ENCODE data around the gene ARHGAP26. TPM values are rescaled to one million over a fixed set of nuclear protein-coding genes. Genes with fewer than 3 reads are reported as not detected.

The ARHGAP26 gene
- total RNA-seq, 1 experiment from 2014 or later = 54.3 TPM

- BruUV-seq (replicated peaks) = no TSS peak
- no peaks in the 10 kb centered on the region for H3K9me3 Mint-ChIP-seq (ENCODE audit: unreplicated experiment)
- DNase-seq (ENCODE audit: unreplicated experiment) = no peak
- H3K27ac Mint-ChIP-seq (ENCODE audit: low read depth, unreplicated experiment) = no peak overlapping the region
- no peaks in the 10 kb centered on the region for H3K36me3 Mint-ChIP-seq (ENCODE audit: insufficient read depth, unreplicated experiment)
- H3K4me3 Mint-ChIP-seq (ENCODE audit: unreplicated experiment) = no peak overlapping the region
- no peaks in the 10 kb centered on the region for H3K4me1 Mint-ChIP-seq (ENCODE audit: insufficient read depth, unreplicated experiment)
- TF ChIP-seq CTCF (IDR thresholded peaks at IDR 0.05; ENCODE audit: unreplicated experiment) = no peak
- CTCF ChIA-PET = interaction anchor here (0.6 to 2.1 kb wide), 5 partner anchors 11 to 1190 kb away, joined by 3 to 11 read pairs (median 3); no protein-coding TSS in a partner anchor
- POLR2A ChIA-PET = interaction anchor here (1.3 to 1.4 kb wide), 3 partner anchors 10 to 33 kb away, joined by 3 to 5 read pairs (median 3); partner anchors contain the start of gene ARHGAP26
- intact Hi-C loops (cut with micrococcal nuclease) = no loop called here
- H3K27me3 Mint-ChIP-seq (ENCODE audit: insufficient read depth, unreplicated experiment) = no peaks in the 10 kb centered on the region
These were observed 33.0 kb upstream of the ARHGAP26 start for GRCh38 chr5:142737179-142737578.

GRCh38 chr5:142740474-142741242, 29.5 kb upstream of the ARHGAP26 start:
- Mint-ChIP-seq H3K27me3 (ENCODE audit: insufficient read depth, unreplicated experiment) (no peaks in the 10 kb centered on the region), H3K36me3 (ENCODE audit: insufficient read depth, unreplicated experiment) (no peaks in the 10 kb centered on the region), H3K27ac (ENCODE audit: low read depth, unreplicated experiment) (no peak overlapping the region), H3K4me1 (ENCODE audit: insufficient read depth, unreplicated experiment) (peaks cover 13% of the 10 kb centered on the region), H3K4me3 (ENCODE audit: unreplicated experiment) (no peak overlapping the region), H3K9me3 (ENCODE audit: unreplicated experiment) (no peaks in the 10 kb centered on the region)
- ChIA-PET CTCF (interaction anchor here (0.7 to 5.0 kb wide), 9 partner anchors 7 to 413 kb away, joined by 3 to 27 read pairs (median 5); no protein-coding TSS in a partner anchor), POLR2A (interaction anchor here (0.7 to 1.7 kb wide), 5 partner anchors 8 to 19 kb away, joined by 3 to 4 read pairs (median 3); no protein-coding TSS in a partner anchor)
- intact Hi-C loops (cut with micrococcal nuclease) = no loop called here
- TF ChIP-seq CTCF (IDR thresholded peaks at IDR 0.05; ENCODE audit: unreplicated experiment) = no peak
- no TSS peak for BruUV-seq (replicated peaks)
- DNase-seq (ENCODE audit: unreplicated experiment) = no peak

GRCh38 chr5:142743592-142744441, 26.4 kb upstream of the ARHGAP26 start:
- Mint-ChIP-seq H3K4me3 (ENCODE audit: unreplicated experiment) (no peak overlapping the region), H3K9me3 (ENCODE audit: unreplicated experiment) (no peaks in the 10 kb centered on the region), H3K36me3 (ENCODE audit: insufficient read depth, unreplicated experiment) (no peaks in the 10 kb centered on the region), H3K27ac (ENCODE audit: low read depth, unreplicated experiment) (no peak overlapping the region), H3K4me1 (ENCODE audit: insufficient read depth, unreplicated experiment) (peaks cover 21% of the 10 kb centered on the region), H3K27me3 (ENCODE audit: insufficient read depth, unreplicated experiment) (no peaks in the 10 kb centered on the region)
- ChIA-PET POLR2A (interaction anchor here (0.6 to 1.8 kb wide), 4 partner anchors 18 to 147 kb away, joined by 3 to 5 read pairs (median 4); no protein-coding TSS in a partner anchor), CTCF (interaction anchor here (0.6 to 11.6 kb wide), 11 partner anchors 9 to 941 kb away, joined by 3 to 253 read pairs (median 5); no protein-coding TSS in a partner anchor)
- DNase-seq (ENCODE audit: unreplicated experiment) = no peak
- TF ChIP-seq CTCF (IDR thresholded peaks at IDR 0.05; ENCODE audit: unreplicated experiment) = no peak
- BruUV-seq (replicated peaks) = no TSS peak
- intact Hi-C loops (cut with micrococcal nuclease) = no loop called here

- BruUV-seq (replicated peaks) = no TSS peak
- H3K27ac Mint-ChIP-seq (ENCODE audit: low read depth, unreplicated experiment) = no peak overlapping the region
- H3K4me1 Mint-ChIP-seq (ENCODE audit: insufficient read depth, unreplicated experiment) = peaks cover 36% of the 10 kb centered on the region
- no peaks in the 10 kb centered on the region for H3K36me3 Mint-ChIP-seq (ENCODE audit: insufficient read depth, unreplicated experiment)
- intact Hi-C loops (cut with micrococcal nuclease) = no loop called here
- H3K9me3 Mint-ChIP-seq (ENCODE audit: unreplicated experiment) = no peaks in the 10 kb centered on the region
- no peak for TF ChIP-seq CTCF (IDR thresholded peaks at IDR 0.05; ENCODE audit: unreplicated experiment)
- DNase-seq (ENCODE audit: unreplicated experiment) = no peak
- no peaks in the 10 kb centered on the region for H3K27me3 Mint-ChIP-seq (ENCODE audit: insufficient read depth, unreplicated experiment)
- POLR2A ChIA-PET = interaction anchor here (0.7 to 1.0 kb wide), 2 partner anchors 15 to 94 kb away, joined by 3 to 4 read pairs; no protein-coding TSS in a partner anchor
- no peak overlapping the region for H3K4me3 Mint-ChIP-seq (ENCODE audit: unreplicated experiment)
- CTCF ChIA-PET = interaction anchor here (0.6 to 11.6 kb wide), 7 partner anchors 8 to 136 kb away, joined by 3 to 253 read pairs (median 5); no protein-coding TSS in a partner anchor
These were observed 24.9 kb upstream of the ARHGAP26 start for GRCh38 chr5:142745268-142745667.

Measured in MCF 10A (cell line).